GM21576 (cell line): ENCODE results near the gene PHC3.
A peak's percentile ranks its signal among the peaks of the same experiment; 100 is the strongest.

Experiments
- ATAC-seq: cut with Tn5 transposase; IDR thresholded peaks from one replicate; pipeline ENCODE4 v1.9.1; 2021; ENCODE audit warnings: mild to moderate bottlenecking, moderate library complexity; ENCODE audit not compliant: unreplicated experiment

PHC3 gene

GRCh38 chr3:170189398-170190256 is 8.1 kb upstream of the PHC3 start:
- peak; percentile 16 for ATAC-seq

GRCh38 chr3:170180079-170180907 is 1.2 kb downstream of the PHC3 start:
- ATAC-seq, result peak; percentile 38

GRCh38 chr3:170179432-170179831 is 2.1 kb downstream of the PHC3 start:
- no peak for ATAC-seq

- no peak for ATAC-seq
Observed at GRCh38 chr3:170178651-170179050, 2.9 kb downstream of the PHC3 start.

- ATAC-seq, result peak; percentile 86
Observed at GRCh38 chr3:170171563-170171962, 10.0 kb downstream of the PHC3 start.

GRCh38 chr3:170164717-170165116 is 16.8 kb downstream of the PHC3 start:
- ATAC-seq, result no peak

GRCh38 chr3:170163956-170164645 is 17.4 kb downstream of the PHC3 start:
- ATAC-seq, result no peak

GRCh38 chr3:170162630-170163029 is 18.9 kb downstream of the PHC3 start:
- ATAC-seq, result no peak

- ATAC-seq, result no peak
Observed at GRCh38 chr3:170162052-170162451, 19.5 kb downstream of the PHC3 start.

- no peak for ATAC-seq
Observed at GRCh38 chr3:170159933-170160332, 21.6 kb downstream of the PHC3 start.

- no peak for ATAC-seq
Observed at GRCh38 chr3:170159459-170159858, 22.1 kb downstream of the PHC3 start.

- no peak for ATAC-seq
Observed at GRCh38 chr3:170155604-170156003, 25.9 kb downstream of the PHC3 start.

- ATAC-seq, result peak; percentile 93
Observed at GRCh38 chr3:170154569-170155143, 26.9 kb downstream of the PHC3 start.

GRCh38 chr3:170154084-170154483 is 27.4 kb downstream of the PHC3 start:
- ATAC-seq, result peak; percentile 9

GRCh38 chr3:170151536-170151935 is 30.0 kb downstream of the PHC3 start:
- no peak for ATAC-seq

GRCh38 chr3:170149016-170149415 is 32.5 kb downstream of the PHC3 start:
- no peak for ATAC-seq

GRCh38 chr3:170145278-170145677 is 36.3 kb downstream of the PHC3 start:
- ATAC-seq, result no peak

- ATAC-seq, result peak; percentile 89
Observed at GRCh38 chr3:170144437-170144843, 37.1 kb downstream of the PHC3 start.

- no peak for ATAC-seq
Observed at GRCh38 chr3:170142373-170142772, 39.2 kb downstream of the PHC3 start.

- no peak for ATAC-seq
Observed at GRCh38 chr3:170137986-170138385, 43.5 kb downstream of the PHC3 start.

- ATAC-seq, result no peak
Observed at GRCh38 chr3:170132335-170132734, 49.2 kb downstream of the PHC3 start.
